ENCODE results near the gene TPTE2.

DNA sequence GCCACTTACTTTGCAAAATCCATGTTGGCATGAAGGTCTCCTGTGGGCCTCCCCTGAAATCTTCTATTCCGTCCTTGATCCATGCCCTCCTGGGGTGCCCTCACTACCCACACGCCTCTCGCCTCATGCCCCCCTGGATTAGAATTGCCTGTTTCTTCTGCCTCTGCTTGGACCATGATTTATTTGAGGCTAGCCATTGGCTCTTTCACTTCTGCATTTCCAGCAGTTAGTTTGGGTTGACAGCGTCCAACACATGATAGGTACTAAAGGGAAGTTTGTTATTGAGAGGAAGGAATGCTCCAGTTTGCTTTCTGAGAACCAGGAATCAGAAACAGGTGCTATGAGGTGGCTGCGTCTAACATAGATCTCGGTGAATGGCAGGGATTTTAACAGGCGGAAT lies 30.5 kb upstream of the TPTE2 start:
- TF ChIP-seq CEBPB (IDR thresholded peaks at IDR 0.05; ENCODE audit: borderline replicate concordance in 1 of 2, low read depth in 2 of 2, low read length in 2 of 2), result no peak
- TF ChIP-seq NFYB (IDR thresholded peaks at IDR 0.05; ENCODE audit: insufficient read depth, low read depth, low read length), result no peak
- TF ChIP-seq GABPA (IDR thresholded peaks at IDR 0.05; ENCODE audit: low read depth), result no peak
- TF ChIP-seq RCOR1 (conservative IDR thresholded peaks at IDR 0.05; ENCODE audit: low read depth, low read length), result no peak
- no peak for TF ChIP-seq BCL11A (IDR thresholded peaks at IDR 0.05; ENCODE audit: low read depth, low read length)
- TF ChIP-seq, protein P1, sequence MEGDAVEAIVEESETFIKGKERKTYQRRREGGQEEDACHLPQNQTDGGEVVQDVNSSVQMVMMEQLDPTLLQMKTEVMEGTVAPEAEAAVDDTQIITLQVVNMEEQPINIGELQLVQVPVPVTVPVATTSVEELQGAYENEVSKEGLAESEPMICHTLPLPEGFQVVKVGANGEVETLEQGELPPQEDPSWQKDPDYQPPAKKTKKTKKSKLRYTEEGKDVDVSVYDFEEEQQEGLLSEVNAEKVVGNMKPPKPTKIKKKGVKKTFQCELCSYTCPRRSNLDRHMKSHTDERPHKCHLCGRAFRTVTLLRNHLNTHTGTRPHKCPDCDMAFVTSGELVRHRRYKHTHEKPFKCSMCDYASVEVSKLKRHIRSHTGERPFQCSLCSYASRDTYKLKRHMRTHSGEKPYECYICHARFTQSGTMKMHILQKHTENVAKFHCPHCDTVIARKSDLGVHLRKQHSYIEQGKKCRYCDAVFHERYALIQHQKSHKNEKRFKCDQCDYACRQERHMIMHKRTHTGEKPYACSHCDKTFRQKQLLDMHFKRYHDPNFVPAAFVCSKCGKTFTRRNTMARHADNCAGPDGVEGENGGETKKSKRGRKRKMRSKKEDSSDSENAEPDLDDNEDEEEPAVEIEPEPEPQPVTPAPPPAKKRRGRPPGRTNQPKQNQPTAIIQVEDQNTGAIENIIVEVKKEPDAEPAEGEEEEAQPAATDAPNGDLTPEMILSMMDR (IDR thresholded peaks at IDR 0.05 in 2 of 3, conservative IDR thresholded peaks at IDR 0.05 in 1 of 3; ENCODE audit: control insufficient read depth in 2 of 3, extremely low read depth in 1 of 3, insufficient read depth in 1 of 3, low read depth in 3 of 3, low read length in 3 of 3), result no peak
- no peak for TF ChIP-seq ETV6 (conservative IDR thresholded peaks at IDR 0.05 in 1 of 2, IDR thresholded peaks at IDR 0.05 in 1 of 2; ENCODE audit: borderline replicate concordance in 1 of 2, low read depth in 1 of 2)
- no peak for TF ChIP-seq NRF1 (conservative IDR thresholded peaks at IDR 0.05; ENCODE audit: low read depth, low read length)
- TF ChIP-seq, protein P2, sequence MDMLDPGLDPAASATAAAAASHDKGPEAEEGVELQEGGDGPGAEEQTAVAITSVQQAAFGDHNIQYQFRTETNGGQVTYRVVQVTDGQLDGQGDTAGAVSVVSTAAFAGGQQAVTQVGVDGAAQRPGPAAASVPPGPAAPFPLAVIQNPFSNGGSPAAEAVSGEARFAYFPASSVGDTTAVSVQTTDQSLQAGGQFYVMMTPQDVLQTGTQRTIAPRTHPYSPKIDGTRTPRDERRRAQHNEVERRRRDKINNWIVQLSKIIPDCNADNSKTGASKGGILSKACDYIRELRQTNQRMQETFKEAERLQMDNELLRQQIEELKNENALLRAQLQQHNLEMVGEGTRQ (IDR thresholded peaks at IDR 0.05; ENCODE audit: borderline replicate concordance, low read depth, low read length), result no peak
- no peak for TF ChIP-seq TCF12 (IDR thresholded peaks at IDR 0.05; ENCODE audit: low read depth, low read length)
